ENCODE results near the gene LCE7A.

The LCE7A gene

DNA sequence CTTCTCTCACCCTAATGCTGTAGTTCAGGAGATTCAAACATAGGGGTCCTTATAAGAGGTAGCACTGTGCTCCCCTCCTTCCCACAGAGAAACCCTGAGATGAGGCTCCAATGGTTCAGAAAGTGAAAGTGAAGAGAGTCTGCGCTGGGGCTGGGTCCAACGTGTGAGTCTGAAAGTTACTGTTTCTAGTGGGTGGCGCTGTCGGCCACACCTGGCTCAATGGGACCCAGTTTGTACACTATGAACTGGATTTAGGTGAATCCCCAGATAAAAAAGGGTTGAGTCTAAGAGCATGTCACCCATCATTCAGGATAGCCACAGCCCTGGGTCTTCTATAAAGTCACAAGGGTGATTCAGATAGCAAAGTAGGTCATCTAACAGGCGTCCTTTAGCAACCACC is 21.1 kb downstream of the LCE7A start:
- no peak overlapping the region for H2AK5ac ChIP-seq (ENCODE audit: low read length)
- no peak overlapping the region for H4K5ac ChIP-seq (ENCODE audit: low read length)
- no CpG with 5 or more reads among the region's 5 CpGs for WGBS (ENCODE audit: extremely low coverage, insufficient coverage, low lambda C conversion rate)
- H3K79me2 ChIP-seq (ENCODE audit: control insufficient read depth, insufficient read depth, low read length), result no peaks in the 10 kb centered on the region
- H3K27me3 ChIP-seq (ENCODE audit: insufficient read depth, low read length, poor library complexity), result no peaks in the 10 kb centered on the region
- H3K27ac ChIP-seq (ENCODE audit: low read depth, low read length), result no peak overlapping the region
- no peaks in the 10 kb centered on the region for H3K4me1 ChIP-seq (ENCODE audit: control insufficient read depth, low read depth, low read length)
- no peak overlapping the region for H2BK120ac ChIP-seq (ENCODE audit: low read depth, low read length)
- no peak overlapping the region for H3K23ac ChIP-seq (ENCODE audit: low read length)
- H2BK5ac ChIP-seq (ENCODE audit: low read length), result no peak overlapping the region
- H3K36me3 ChIP-seq (ENCODE audit: control insufficient read depth, insufficient read depth, low read length), result no peaks in the 10 kb centered on the region
- no peak overlapping the region for H3K18ac ChIP-seq (ENCODE audit: low read length)
- DNase-seq, result no peak
- no peak overlapping the region for H2BK15ac ChIP-seq (replicated peaks; ENCODE audit: low read depth)
- no peaks in the 10 kb centered on the region for H3K79me1 ChIP-seq (ENCODE audit: low read length)
- H3K4me2 ChIP-seq (ENCODE audit: low read length), result no peak overlapping the region
- H3K4me3 ChIP-seq (ENCODE audit: low read length), result no peak overlapping the region
- H3K9ac ChIP-seq (ENCODE audit: low read length), result no peak overlapping the region
- H3K56ac ChIP-seq (ENCODE audit: low read length), result no peak overlapping the region
- no peak overlapping the region for H3K4ac ChIP-seq (ENCODE audit: low read depth, low read length)
- H4K8ac ChIP-seq (ENCODE audit: low read depth, low read length), result no peak overlapping the region

DNA sequence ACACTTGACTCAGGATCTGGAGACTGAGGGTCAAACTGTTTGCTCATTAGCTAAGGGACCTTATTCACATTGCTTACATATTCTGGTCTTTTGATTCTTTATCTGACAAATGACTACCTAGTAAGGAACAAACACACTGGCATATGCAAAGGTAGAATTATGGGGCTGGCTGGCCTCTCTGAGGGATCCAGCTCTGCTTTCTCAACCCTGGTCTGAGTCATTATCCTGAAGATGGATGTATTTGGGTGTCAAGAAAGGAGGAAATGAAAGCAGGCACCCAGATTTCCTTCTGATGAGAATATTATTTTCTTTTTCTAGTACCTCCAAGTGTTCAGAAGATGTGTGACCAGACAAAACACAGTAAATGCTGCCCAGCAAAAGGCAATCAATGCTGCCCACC is 24.3 kb downstream of the LCE7A start:
- no peaks in the 10 kb centered on the region for H3K27me3 ChIP-seq (ENCODE audit: insufficient read depth, low read length, poor library complexity)
- no peak overlapping the region for H3K23ac ChIP-seq (ENCODE audit: low read length)
- H2BK15ac ChIP-seq (replicated peaks; ENCODE audit: low read depth), result no peak overlapping the region
- H3K79me1 ChIP-seq (ENCODE audit: low read length), result no peaks in the 10 kb centered on the region
- no peak overlapping the region for H2AK5ac ChIP-seq (ENCODE audit: low read length)
- no peak overlapping the region for H3K4ac ChIP-seq (ENCODE audit: low read depth, low read length)
- no peaks in the 10 kb centered on the region for H3K4me1 ChIP-seq (ENCODE audit: control insufficient read depth, low read depth, low read length)
- no peaks in the 10 kb centered on the region for H3K79me2 ChIP-seq (ENCODE audit: control insufficient read depth, insufficient read depth, low read length)
- no peak overlapping the region for H4K5ac ChIP-seq (ENCODE audit: low read length)
- no peak overlapping the region for H3K9ac ChIP-seq (ENCODE audit: low read length)
- H3K4me3 ChIP-seq (ENCODE audit: low read length), result no peak overlapping the region
- no peak overlapping the region for H3K56ac ChIP-seq (ENCODE audit: low read length)
- H3K4me2 ChIP-seq (ENCODE audit: low read length), result no peak overlapping the region
- H3K18ac ChIP-seq (ENCODE audit: low read length), result no peak overlapping the region
- no peak overlapping the region for H2BK120ac ChIP-seq (ENCODE audit: low read depth, low read length)
- DNase-seq, result no peak
- no peaks in the 10 kb centered on the region for H3K36me3 ChIP-seq (ENCODE audit: control insufficient read depth, insufficient read depth, low read length)
- H4K8ac ChIP-seq (ENCODE audit: low read depth, low read length), result no peak overlapping the region
- H3K27ac ChIP-seq (ENCODE audit: low read depth, low read length), result no peak overlapping the region
- no peak overlapping the region for H2BK5ac ChIP-seq (ENCODE audit: low read length)

DNA sequence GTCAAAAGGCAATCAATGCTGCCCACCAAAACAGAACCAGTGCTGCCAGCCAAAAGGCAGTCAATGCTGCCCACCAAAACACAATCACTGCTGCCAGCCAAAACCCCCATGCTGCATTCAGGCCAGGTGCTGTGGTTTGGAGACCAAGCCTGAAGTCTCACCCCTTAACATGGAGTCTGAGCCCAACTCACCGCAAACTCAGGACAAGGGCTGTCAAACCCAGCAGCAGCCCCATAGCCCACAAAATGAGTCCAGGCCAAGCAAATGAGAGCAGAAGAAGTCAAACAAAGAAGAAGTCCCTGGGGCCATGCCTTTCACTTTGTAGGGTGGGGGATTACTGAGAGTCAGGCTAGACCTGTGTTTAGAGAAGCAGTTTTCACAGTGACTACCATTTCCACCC is 24.7 kb downstream of the LCE7A start:
- Histone ChIP-seq H3K23ac (ENCODE audit: low read length) (no peak overlapping the region), H3K79me2 (ENCODE audit: control insufficient read depth, insufficient read depth, low read length) (no peaks in the 10 kb centered on the region), H3K56ac (ENCODE audit: low read length) (no peak overlapping the region), H2AK5ac (ENCODE audit: low read length) (no peak overlapping the region), H2BK5ac (ENCODE audit: low read length) (no peak overlapping the region), H3K4ac (ENCODE audit: low read depth, low read length) (no peak overlapping the region), H3K27ac (ENCODE audit: low read depth, low read length) (no peak overlapping the region), H2BK120ac (ENCODE audit: low read depth, low read length) (no peak overlapping the region), H4K5ac (ENCODE audit: low read length) (no peak overlapping the region), H3K18ac (ENCODE audit: low read length) (no peak overlapping the region), H4K8ac (ENCODE audit: low read depth, low read length) (no peak overlapping the region), H3K79me1 (ENCODE audit: low read length) (no peaks in the 10 kb centered on the region), H2BK15ac (replicated peaks; ENCODE audit: low read depth) (no peak overlapping the region), H3K4me3 (ENCODE audit: low read length) (no peak overlapping the region), H3K36me3 (ENCODE audit: control insufficient read depth, insufficient read depth, low read length) (no peaks in the 10 kb centered on the region), H3K4me1 (ENCODE audit: control insufficient read depth, low read depth, low read length) (no peaks in the 10 kb centered on the region), H3K4me2 (ENCODE audit: low read length) (no peak overlapping the region), H3K9ac (ENCODE audit: low read length) (no peak overlapping the region), H3K27me3 (ENCODE audit: insufficient read depth, low read length, poor library complexity) (no peaks in the 10 kb centered on the region)
- no CpG with 5 or more reads among the region's 1 CpG for whole genome bisulfite sequencing (ENCODE audit: extremely low coverage, insufficient coverage, low lambda C conversion rate)
- no peak for DNase-seq

DNA sequence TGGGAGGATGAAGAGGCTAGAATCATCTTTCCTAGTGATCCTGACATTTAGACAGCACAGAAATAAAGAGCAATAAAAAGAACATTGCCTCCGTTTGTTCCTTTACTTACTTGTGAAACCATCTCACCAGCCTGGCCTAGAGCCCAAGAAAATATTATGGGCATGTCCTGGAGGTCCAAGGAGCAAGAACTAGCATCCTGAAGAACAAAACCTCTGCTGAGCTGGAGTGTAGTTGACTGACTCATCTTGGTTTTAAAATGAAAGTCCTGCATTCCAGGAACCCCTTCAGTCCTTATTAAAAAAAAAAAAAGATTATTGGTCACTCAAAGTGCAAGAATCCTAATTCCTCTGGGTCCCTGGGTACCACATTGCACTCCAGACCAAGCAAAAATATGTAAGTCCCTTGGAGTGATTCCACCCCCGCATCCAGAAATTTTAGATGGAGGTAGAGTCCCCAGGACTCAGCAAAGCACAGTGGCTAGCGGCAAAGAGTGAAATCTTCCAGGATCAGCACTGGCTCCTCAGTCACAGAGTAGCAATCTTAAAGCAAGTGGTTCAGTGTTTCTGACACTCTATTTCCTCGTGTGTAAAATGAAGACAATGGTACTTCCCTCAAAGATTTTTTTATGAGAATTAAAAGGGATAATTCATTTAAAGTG is 25.3 kb downstream of the LCE7A start:
- Histone ChIP-seq H3K4ac (ENCODE audit: low read depth, low read length) (no peak overlapping the region), H2BK120ac (ENCODE audit: low read depth, low read length) (no peak overlapping the region), H2BK5ac (ENCODE audit: low read length) (no peak overlapping the region), H3K4me2 (ENCODE audit: low read length) (no peak overlapping the region), H4K8ac (ENCODE audit: low read depth, low read length) (no peak overlapping the region), H3K18ac (ENCODE audit: low read length) (no peak overlapping the region), H3K9ac (ENCODE audit: low read length) (no peak overlapping the region), H2BK15ac (replicated peaks; ENCODE audit: low read depth) (no peak overlapping the region), H3K4me1 (ENCODE audit: control insufficient read depth, low read depth, low read length) (no peaks in the 10 kb centered on the region), H3K79me1 (ENCODE audit: low read length) (no peaks in the 10 kb centered on the region), H3K27me3 (ENCODE audit: insufficient read depth, low read length, poor library complexity) (no peaks in the 10 kb centered on the region), H2AK5ac (ENCODE audit: low read length) (no peak overlapping the region), H3K36me3 (ENCODE audit: control insufficient read depth, insufficient read depth, low read length) (no peaks in the 10 kb centered on the region), H4K5ac (ENCODE audit: low read length) (no peak overlapping the region), H3K27ac (ENCODE audit: low read depth, low read length) (no peak overlapping the region), H3K4me3 (ENCODE audit: low read length) (no peak overlapping the region), H3K79me2 (ENCODE audit: control insufficient read depth, insufficient read depth, low read length) (no peaks in the 10 kb centered on the region), H3K23ac (ENCODE audit: low read length) (no peak overlapping the region), H3K56ac (ENCODE audit: low read length) (no peak overlapping the region)
- no peak for DNase-seq
- WGBS (ENCODE audit: extremely low coverage, insufficient coverage, low lambda C conversion rate), result no CpG with 5 or more reads among the region's 4 CpGs

DNA sequence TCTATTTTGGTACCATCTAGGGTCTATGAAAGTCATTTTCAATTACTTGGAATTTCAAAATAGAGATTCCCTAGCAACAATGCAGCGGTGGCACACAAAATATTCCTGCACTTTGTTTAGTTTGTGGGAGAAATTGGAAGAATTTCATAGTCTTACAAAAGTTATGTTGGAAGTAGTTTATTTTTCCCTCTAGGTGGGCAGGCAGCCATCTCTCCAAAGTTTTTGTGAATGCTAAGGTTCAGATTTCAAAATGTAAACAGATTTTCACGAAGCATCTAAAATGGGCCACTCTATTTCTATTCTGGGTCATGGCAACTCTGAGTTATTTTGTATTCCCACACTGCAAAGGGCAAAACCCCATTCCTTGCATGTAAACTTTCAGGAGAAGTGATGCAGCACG is 26.3 kb downstream of the LCE7A start:
- Histone ChIP-seq H3K4me1 (ENCODE audit: control insufficient read depth, low read depth, low read length) (no peaks in the 10 kb centered on the region), H3K56ac (ENCODE audit: low read length) (no peak overlapping the region), H4K8ac (ENCODE audit: low read depth, low read length) (no peak overlapping the region), H3K4me2 (ENCODE audit: low read length) (no peak overlapping the region), H4K5ac (ENCODE audit: low read length) (no peak overlapping the region), H3K4me3 (ENCODE audit: low read length) (no peak overlapping the region), H3K36me3 (ENCODE audit: control insufficient read depth, insufficient read depth, low read length) (no peaks in the 10 kb centered on the region), H2AK5ac (ENCODE audit: low read length) (no peak overlapping the region), H3K79me2 (ENCODE audit: control insufficient read depth, insufficient read depth, low read length) (no peaks in the 10 kb centered on the region), H2BK5ac (ENCODE audit: low read length) (no peak overlapping the region), H3K23ac (ENCODE audit: low read length) (no peak overlapping the region), H2BK120ac (ENCODE audit: low read depth, low read length) (no peak overlapping the region), H3K9ac (ENCODE audit: low read length) (no peak overlapping the region), H3K27me3 (ENCODE audit: insufficient read depth, low read length, poor library complexity) (no peaks in the 10 kb centered on the region), H3K18ac (ENCODE audit: low read length) (no peak overlapping the region), H3K4ac (ENCODE audit: low read depth, low read length) (no peak overlapping the region), H3K27ac (ENCODE audit: low read depth, low read length) (no peak overlapping the region), H3K79me1 (ENCODE audit: low read length) (no peaks in the 10 kb centered on the region), H2BK15ac (replicated peaks; ENCODE audit: low read depth) (no peak overlapping the region)
- no CpG with 5 or more reads among the region's 3 CpGs for WGBS (ENCODE audit: extremely low coverage, insufficient coverage, low lambda C conversion rate)
- no peak for DNase-seq

DNA sequence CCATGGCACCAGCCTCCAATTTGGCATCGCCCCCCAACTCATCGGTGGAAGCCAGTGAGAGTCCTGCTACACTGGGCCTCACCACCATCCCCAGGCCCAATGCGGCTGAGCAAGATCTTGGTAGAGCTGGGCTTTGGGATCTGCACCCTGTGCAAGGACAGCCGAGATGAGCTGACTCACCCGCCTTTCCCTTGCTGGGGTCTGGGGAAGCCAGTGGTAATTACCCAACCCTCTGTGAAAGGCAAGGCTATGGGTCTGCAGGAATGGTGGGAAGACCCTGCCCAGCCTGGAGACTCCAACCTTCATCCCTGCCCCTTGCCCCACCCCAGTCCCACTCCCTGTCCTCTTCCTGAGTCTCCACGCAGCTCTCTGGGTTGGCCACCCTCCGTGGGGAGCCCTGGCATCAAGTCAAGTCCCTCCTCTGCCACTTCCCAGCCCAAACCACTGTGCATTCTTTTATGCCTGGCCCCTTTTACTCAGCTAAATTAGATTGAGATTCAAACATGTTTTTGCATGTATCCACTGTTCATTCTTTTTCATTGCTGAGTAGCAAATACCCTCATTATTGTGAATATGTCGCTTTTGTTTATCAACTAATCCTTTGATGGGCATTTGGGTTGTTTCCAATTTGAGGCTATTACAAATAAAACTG is 27.1 kb downstream of the LCE7A start:
- Histone ChIP-seq H3K4me3 (ENCODE audit: low read length) (no peak overlapping the region), H2AK5ac (ENCODE audit: low read length) (no peak overlapping the region), H3K23ac (ENCODE audit: low read length) (no peak overlapping the region), H3K4me1 (ENCODE audit: control insufficient read depth, low read depth, low read length) (no peaks in the 10 kb centered on the region), H3K9ac (ENCODE audit: low read length) (no peak overlapping the region), H3K4ac (ENCODE audit: low read depth, low read length) (no peak overlapping the region), H3K79me1 (ENCODE audit: low read length) (no peaks in the 10 kb centered on the region), H4K8ac (ENCODE audit: low read depth, low read length) (no peak overlapping the region), H3K27ac (ENCODE audit: low read depth, low read length) (no peak overlapping the region), H3K27me3 (ENCODE audit: insufficient read depth, low read length, poor library complexity) (no peaks in the 10 kb centered on the region), H3K79me2 (ENCODE audit: control insufficient read depth, insufficient read depth, low read length) (no peaks in the 10 kb centered on the region), H4K5ac (ENCODE audit: low read length) (no peak overlapping the region), H2BK15ac (replicated peaks; ENCODE audit: low read depth) (no peak overlapping the region), H3K18ac (ENCODE audit: low read length) (no peak overlapping the region), H2BK5ac (ENCODE audit: low read length) (no peak overlapping the region), H3K56ac (ENCODE audit: low read length) (no peak overlapping the region), H3K4me2 (ENCODE audit: low read length) (no peak overlapping the region), H2BK120ac (ENCODE audit: low read depth, low read length) (no peak overlapping the region), H3K36me3 (ENCODE audit: control insufficient read depth, insufficient read depth, low read length) (no peaks in the 10 kb centered on the region)
- WGBS (ENCODE audit: extremely low coverage, insufficient coverage, low lambda C conversion rate), result no CpG with 5 or more reads among the region's 8 CpGs
- DNase-seq, result no peak

Data from mesendoderm (in vitro differentiated cells).